Esophagus (tissue), 2 donors: Measurements from ENCODE around the gene BAD. TPM values are rescaled to one million over a fixed set of nuclear protein-coding genes. Genes with fewer than 3 reads are reported as not detected.

Experiments
- H3K27ac ChIP-seq, 2 donors: one replicate each; pipeline ENCODE4 v1.5.1; 2013; ENCODE audit warnings: low read depth in 2 of 2, mild to moderate bottlenecking in 2 of 2, inconsistent platforms in 1 of 2, low read length in 1 of 2, moderate library complexity in 1 of 2
- H3K27me3 ChIP-seq, 2 donors: one replicate each; pipeline ENCODE4 v1.6.1; 2013; ENCODE audit warnings: low read length in 2 of 2, control low read depth in 1 of 2, mild to moderate bottlenecking in 1 of 2; ENCODE audit not compliant: insufficient read depth in 2 of 2, control insufficient read depth in 1 of 2
- H3K36me3 ChIP-seq, 2 donors: one replicate each; pipeline ENCODE4 v1.6.1; 2013; ENCODE audit warnings: low read length in 1 of 2; ENCODE audit not compliant: control insufficient read depth in 2 of 2, insufficient read depth in 2 of 2
- H3K4me1 ChIP-seq, 2 donors: one replicate each; pipeline ENCODE4 v1.6.1; 2013; ENCODE audit warnings: low read length in 1 of 2; ENCODE audit not compliant: control insufficient read depth in 2 of 2, insufficient read depth in 2 of 2
- H3K4me3 ChIP-seq, 2 donors: one replicate each; pipeline ENCODE4 v1.5.1; 2013; ENCODE audit warnings: low read length in 2 of 2, mild to moderate bottlenecking in 2 of 2, low read depth in 1 of 2, moderate library complexity in 1 of 2
- H3K9me3 ChIP-seq, 2 donors: one replicate each; pipeline ENCODE4 v1.6.1; 2013; ENCODE audit warnings: mild to moderate bottlenecking in 2 of 2, low read depth in 1 of 2, low read length in 1 of 2, moderate library complexity in 1 of 2; ENCODE audit not compliant: control insufficient read depth in 2 of 2, insufficient read depth in 1 of 2
- WGBS, 2 donors: extraction: QIAGEN DNeasy Blood & Tissue Kit; methylation state at CpG; one replicate each; pipeline ENCODE4 v1.1.7; 2013; 5-methylcytosine and 5-hydroxymethylcytosine counted together
- polyA plus RNA-seq, 2 donors: library from polyadenylated mRNA; stranded (reverse); fragments of 200-250 nt; gene quantifications; one replicate each; pipeline ENCODE4 v1.2.3, GENCODE V29; 2013
- donor health status: healthy with polysubstance abuse.
- donor health status: Bipolar disorder and iron deficiency.

BAD gene
- polyA plus RNA-seq, 2 donors, result 57.4 to 64.8 TPM

GRCh38 chr11:64281957-64282770, 2.3 kb downstream of the BAD start:
- Histone ChIP-seq H3K9me3 (no peaks in the 10 kb centered on the region), H3K27me3 (no peaks in the 10 kb centered on the region), H3K4me1 (peaks cover 6 to 24% of the 10 kb centered on the region in 2 donors), H3K4me3 (no peak overlapping the region), H3K27ac (no peak overlapping the region), H3K36me3 (peaks cover 0 to 10% of the 10 kb centered on the region in 2 donors)
- WGBS, 2 donors, result 94 to 95% methylated on average over 22 of the region's 22 CpGs

- Histone ChIP-seq H3K27ac (no peak overlapping the region), H3K27me3 (no peaks in the 10 kb centered on the region), H3K36me3 (peaks cover 0 to 17% of the 10 kb centered on the region in 2 donors), H3K4me1 (peaks cover 0 to 17% of the 10 kb centered on the region in 2 donors), H3K9me3 (no peaks in the 10 kb centered on the region), H3K4me3 (no peak overlapping the region)
- 85 to 88% methylated on average over 8 of the region's 8 CpGs for WGBS, 2 donors
Observed at GRCh38 chr11:64278576-64279190, 5.8 kb downstream of the BAD start.

- peaks cover 0 to 9% of the 10 kb centered on the region in 2 donors for H3K4me1 ChIP-seq
- H3K27ac ChIP-seq, result peak overlapping the region; percentile 50 to 52
- peaks cover 0 to 14% of the 10 kb centered on the region in 2 donors for H3K36me3 ChIP-seq
- no peaks in the 10 kb centered on the region for H3K27me3 ChIP-seq
- WGBS, 2 donors, result 58 to 68% methylated on average over 17 of the region's 17 CpGs
- no peaks in the 10 kb centered on the region for H3K9me3 ChIP-seq
- H3K4me3 ChIP-seq, result no peak overlapping the region
Observed at GRCh38 chr11:64276653-64277431, 7.6 kb downstream of the BAD start.

DNA sequence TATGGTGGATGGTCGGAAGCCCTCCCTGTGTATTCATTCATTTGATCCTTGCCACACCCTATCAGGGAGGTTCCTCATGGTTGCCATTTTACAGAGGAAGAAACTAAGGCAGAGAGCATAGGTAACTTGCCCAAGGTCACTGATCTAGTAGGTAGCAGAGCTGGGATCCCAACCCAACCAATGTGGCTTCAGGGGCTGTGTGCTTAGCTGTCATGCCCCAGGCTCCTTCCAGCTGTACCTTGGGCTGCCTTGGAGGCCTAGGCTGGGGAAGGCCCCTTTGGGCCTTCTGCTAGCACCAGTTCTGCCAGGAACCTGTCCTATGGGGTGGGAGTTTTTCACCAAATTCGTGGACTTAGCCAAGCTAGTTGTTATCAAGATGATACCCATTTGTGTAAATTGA, 8.6 kb downstream of the BAD start:
- Histone ChIP-seq H3K27me3 (no peaks in the 10 kb centered on the region), H3K4me1 (peaks cover 0 to 9% of the 10 kb centered on the region in 2 donors), H3K27ac (peak overlapping the region; percentile 48 to 85), H3K9me3 (no peaks in the 10 kb centered on the region), H3K36me3 (peaks cover 0 to 13% of the 10 kb centered on the region in 2 donors), H3K4me3 (no peak overlapping the region)
- WGBS, 2 donors, result 66 to 80% methylated on average over 2 of the region's 2 CpGs

DNA sequence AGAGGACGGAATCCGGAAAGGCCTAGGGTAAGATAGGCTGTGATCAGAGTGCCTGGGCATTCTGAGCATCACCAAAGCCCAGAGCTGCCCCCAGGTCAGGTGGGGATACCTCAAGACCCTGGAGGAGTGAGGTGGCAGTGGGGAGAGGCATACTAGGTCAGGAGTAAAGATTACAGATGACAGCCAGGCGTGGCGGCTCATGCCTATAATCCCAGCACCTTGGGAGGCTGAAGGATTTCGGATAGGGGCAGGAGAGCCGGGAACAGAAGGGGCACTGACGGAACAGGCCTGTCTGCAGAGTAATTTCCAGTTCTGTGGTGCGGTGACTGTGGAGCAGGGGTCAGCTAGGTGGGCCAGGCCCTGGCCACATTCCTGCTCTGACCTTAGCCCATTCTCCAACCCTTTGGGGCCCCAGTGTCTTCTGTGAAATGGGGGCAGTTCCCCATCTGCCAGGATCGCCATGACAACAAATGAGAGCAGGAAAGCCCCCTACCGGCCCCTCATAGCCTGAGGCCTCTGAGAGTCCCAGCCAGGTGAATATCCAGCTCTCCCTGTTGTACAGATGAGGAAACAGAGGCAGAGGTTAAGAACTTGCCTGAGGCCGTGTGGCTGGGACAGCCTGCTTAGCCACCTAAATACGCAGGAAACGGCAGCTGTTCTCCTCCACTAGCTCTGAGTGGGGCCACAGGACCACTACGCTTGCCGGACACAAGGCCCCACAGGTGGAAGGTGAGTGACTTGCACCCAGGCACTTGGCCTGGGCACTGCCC, 9.2 kb downstream of the BAD start:
- Histone ChIP-seq H3K27ac (peak overlapping the region; percentile 48 to 85), H3K4me1 (peaks cover 0 to 9% of the 10 kb centered on the region in 2 donors), H3K36me3 (peaks cover 0 to 13% of the 10 kb centered on the region in 2 donors), H3K9me3 (no peaks in the 10 kb centered on the region), H3K27me3 (no peaks in the 10 kb centered on the region), H3K4me3 (no peak overlapping the region)
- WGBS, 2 donors, result 90 to 91% methylated on average over 15 of the region's 15 CpGs

GRCh38 chr11:64269540-64270220, 14.8 kb downstream of the BAD start:
- H3K9me3 ChIP-seq, result no peaks in the 10 kb centered on the region
- peak overlapping the region; percentile 96 for H3K27ac ChIP-seq
- peaks cover 0 to 20% of the 10 kb centered on the region in 2 donors for H3K36me3 ChIP-seq
- peak overlapping the region; percentile 57 to 58 for H3K4me3 ChIP-seq
- peaks cover 4 to 20% of the 10 kb centered on the region in 2 donors for H3K4me1 ChIP-seq
- H3K27me3 ChIP-seq, result no peaks in the 10 kb centered on the region
- WGBS, 2 donors, result 0% methylated on average over 52 to 58 of the region's 58 CpGs

DNA sequence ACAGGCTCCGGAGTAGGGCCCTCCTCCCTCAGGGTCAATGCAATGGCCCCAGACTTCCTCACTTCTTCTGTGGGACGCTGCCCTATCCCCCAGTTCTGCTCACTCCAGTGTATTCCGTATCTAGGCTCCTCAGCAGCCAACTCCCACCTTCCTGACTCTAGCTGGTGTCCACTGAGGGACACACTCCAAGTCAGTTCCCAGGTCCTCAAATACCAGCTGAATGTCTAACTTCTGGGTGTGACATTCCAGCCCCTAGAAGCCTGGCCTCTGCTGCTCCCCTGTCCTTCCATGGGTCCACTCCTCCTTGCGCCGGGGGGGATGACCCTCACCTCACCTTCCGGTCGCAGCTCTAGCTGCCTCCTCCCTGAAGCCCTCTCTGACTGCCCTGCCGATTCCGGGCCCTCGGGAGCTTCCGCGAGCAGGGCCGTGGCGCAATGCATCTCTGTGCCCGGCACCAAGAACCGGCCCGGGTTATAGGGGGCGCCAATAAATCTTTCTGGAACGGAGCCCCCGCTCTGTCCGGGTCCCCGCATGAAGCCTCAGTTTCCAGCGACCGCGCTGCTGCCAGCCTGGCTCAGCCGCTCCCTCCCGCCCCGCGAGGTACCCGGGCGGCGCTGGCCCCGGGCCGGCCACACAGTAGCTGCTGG, 15.4 kb downstream of the BAD start:
- Histone ChIP-seq H3K27me3 (no peaks in the 10 kb centered on the region), H3K36me3 (peaks cover 5 to 22% of the 10 kb centered on the region in 2 donors), H3K9me3 (no peaks in the 10 kb centered on the region), H3K4me1 (peaks cover 4 to 20% of the 10 kb centered on the region in 2 donors), H3K27ac (peak overlapping the region; percentile 96), H3K4me3 (peak overlapping the region; percentile 57 to 58)
- 1 to 2% methylated on average over 33 to 34 of the region's 34 CpGs for whole genome bisulfite sequencing, 2 donors

DNA sequence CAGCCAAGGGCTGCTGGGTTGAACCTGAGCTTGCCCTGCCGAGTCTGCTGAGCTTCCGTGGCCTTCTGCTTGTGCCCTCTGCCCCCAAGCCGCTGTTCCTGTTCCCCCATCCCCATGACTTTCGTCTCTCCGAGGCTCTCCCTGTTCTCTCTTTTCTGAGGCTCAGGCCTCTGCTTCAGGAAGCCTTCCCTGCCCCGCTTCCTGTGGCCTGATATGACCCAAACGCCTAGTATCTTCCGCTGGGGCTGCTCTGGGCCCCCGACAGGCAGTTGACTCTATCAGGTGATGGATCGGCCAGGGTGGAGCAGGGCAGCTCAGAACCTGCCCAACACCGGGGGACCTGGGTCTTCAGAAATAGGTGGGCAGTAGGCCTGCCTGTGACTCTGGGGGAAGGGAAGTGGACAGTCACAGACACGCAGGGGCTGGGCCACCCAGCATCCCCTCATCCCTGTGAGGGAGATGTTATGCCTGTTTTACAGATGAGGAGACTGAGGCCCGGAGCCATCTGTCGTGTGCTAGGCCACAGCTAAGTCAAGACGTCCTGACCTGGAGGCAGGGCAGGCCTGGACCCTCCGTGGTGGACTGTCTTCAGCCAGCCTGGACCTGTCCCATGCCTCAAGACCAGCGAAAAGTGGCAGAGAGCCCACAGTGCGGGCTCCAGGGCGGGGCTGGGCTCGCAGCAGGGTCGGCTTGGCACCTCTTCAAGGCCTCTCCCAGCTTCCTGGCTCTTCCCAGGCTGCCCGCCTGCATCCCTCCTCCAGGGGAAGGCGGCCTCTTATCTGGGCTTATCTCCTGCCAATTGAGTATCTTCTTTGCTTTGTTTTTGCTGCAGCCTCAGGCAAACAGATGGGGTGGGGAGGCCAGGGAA, 16.2 kb downstream of the BAD start:
- peak overlapping the region; percentile 96 for H3K27ac ChIP-seq
- peaks cover 5 to 30% of the 10 kb centered on the region in 2 donors for H3K36me3 ChIP-seq
- H3K27me3 ChIP-seq, result no peaks in the 10 kb centered on the region
- no peaks in the 10 kb centered on the region for H3K9me3 ChIP-seq
- 34 to 37% methylated on average over 23 of the region's 23 CpGs for WGBS, 2 donors
- H3K4me1 ChIP-seq, result peaks cover 4 to 20% of the 10 kb centered on the region in 2 donors
- peak overlapping the region; percentile 57 to 58 for H3K4me3 ChIP-seq
